GM10266 (cell line): Measurements from ENCODE around the gene NGEF.

Experiments
- DNase-seq: peaks from one replicate; pipeline ENCODE4 v3.0.0; 2012; ENCODE audit errors: extremely low spot score
- CTCF ChIP-seq: IDR thresholded peaks from 2 replicates; pipeline ENCODE4 v1.5.1; 2012; ENCODE audit warnings: mild to moderate bottlenecking, low read depth; ENCODE audit not compliant: control insufficient read depth, insufficient read depth; ENCODE audit errors: missing control alignments

NGEF gene

GRCh38 chr2:232960862-232961261, 52.2 kb downstream of the NGEF start:
- no peak for DNase-seq
- TF ChIP-seq CTCF, result no peak

DNA sequence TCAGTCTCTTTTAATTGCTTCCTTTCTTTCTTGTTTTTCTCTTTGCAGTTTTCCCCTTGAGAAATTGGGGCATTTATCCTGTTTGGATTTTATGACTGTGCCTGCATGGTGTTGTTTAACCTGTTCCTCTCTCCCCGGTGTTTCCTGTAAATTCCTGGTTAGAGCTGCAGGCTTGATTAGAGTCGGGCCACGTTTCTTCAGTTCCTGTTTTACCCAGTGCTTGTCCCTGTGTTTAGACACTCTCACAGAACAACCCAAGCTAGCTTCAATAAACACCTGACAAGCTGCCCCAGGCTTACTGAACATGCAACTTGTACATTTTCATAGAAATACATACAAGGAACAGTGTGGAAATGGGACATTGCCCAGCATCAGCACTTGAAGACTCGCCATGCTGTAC, 53.9 kb downstream of the NGEF start:
- DNase-seq, result no peak
- TF ChIP-seq CTCF, result no peak

GRCh38 chr2:232957657-232958090, 55.4 kb downstream of the NGEF start:
- no peak for TF ChIP-seq CTCF
- no peak for DNase-seq

- no peak for DNase-seq
- TF ChIP-seq CTCF, result no peak
These were observed 57.2 kb downstream of the NGEF start for GRCh38 chr2:232955856-232956255.

DNA sequence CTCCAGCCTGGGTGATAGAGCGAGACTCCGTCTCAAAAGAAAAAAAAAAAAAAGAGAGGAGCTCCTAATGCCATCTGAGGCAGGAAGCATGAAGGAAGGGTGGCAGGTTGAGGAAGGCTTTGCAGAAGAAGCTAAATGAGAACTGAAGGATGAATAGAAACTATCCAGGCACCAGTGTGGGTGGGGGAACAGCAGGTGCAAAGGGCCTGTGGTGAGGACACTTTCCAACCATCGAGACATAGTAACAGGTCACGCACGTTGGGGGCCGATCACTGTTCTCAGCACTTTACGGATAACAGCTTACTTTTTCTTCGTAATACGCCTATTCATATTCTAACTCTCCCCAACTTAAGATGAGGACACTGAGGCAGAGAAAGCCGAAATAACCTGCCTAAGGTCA, 58.4 kb downstream of the NGEF start:
- TF ChIP-seq CTCF, result no peak
- DNase-seq, result no peak

DNA sequence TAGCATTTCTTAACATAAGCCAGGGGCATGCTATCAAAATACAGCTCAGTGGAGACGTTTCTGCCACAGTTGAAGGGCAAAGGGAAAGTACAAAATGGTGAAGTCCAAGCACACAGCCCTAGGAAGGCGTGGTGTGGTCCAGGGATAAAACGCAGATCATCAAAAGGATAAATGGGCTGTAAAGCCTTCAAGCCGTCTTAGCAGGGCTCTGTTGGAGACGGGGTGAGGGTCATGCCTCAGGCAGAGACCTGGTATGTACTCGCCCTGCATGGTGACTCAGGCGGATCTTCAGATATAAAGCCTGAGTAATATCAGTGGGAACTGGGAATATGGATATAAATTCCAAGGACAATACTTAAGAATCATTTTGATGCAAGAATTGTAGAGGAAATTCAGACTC, 61.2 kb downstream of the NGEF start:
- no peak for DNase-seq
- no peak for TF ChIP-seq CTCF

DNA sequence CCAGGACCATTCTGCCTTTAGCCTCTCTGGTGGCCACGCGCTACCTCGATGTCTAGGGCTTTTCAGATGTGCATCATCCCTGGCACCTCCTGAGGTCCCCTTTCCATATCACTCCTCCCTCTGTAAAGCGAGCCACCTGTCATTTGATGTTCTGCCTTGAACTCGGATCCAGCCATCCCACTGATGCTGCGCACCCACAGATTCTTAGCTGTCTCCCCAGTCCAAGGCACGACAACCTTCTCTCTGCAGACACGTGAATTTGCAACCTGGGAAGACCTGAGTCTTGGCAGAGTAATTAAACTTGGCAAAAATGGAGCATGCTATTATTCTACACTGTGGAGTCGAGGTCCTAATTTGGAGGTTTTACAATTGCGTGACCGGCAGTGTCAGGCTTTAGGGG, 61.9 kb downstream of the NGEF start:
- no peak for DNase-seq
- no peak for TF ChIP-seq CTCF
